GM23338 (cell line): ENCODE results near the gene DIP2C. TPM values are rescaled to one million over a fixed set of nuclear protein-coding genes. Genes with fewer than 3 reads are reported as not detected.

Source experiments
- ATAC-seq: fragments of 200-7000 bp; cut with Tn5 transposase; 3 replicates; pipeline ENCODE4 v1.9.1; 2020
- DNase-seq: peaks from one replicate; pipeline ENCODE4 v3.0.0-alpha.2; 2015; ENCODE audit warnings: low spot score
- H2AFZ ChIP-seq: fragments of 200-600 bp; sonication (generic); 2 replicates; pipeline ENCODE4 v1.8.0; 2016; ENCODE audit warnings: antibody characterized with exemption, mild to moderate bottlenecking, moderate library complexity
- H3F3A ChIP-seq: fragments of 200-600 bp; sonication (generic); replicated peaks from 2 replicates; pipeline ENCODE4 v1.8.0; 2017; ENCODE audit warnings: antibody characterized with exemption, mixed run types, low read depth
- H3K27ac ChIP-seq: fragments of 200-600 bp; sonication (generic); 2 replicates; pipeline ENCODE4 v1.6.1; 2016; ENCODE audit warnings: low read depth
- H3K27me3 ChIP-seq: fragments of 200-600 bp; sonication (generic); 2 replicates; pipeline ENCODE4 v1.8.0; 2016; ENCODE audit warnings: mild to moderate bottlenecking, mixed run types, moderate library complexity; ENCODE audit not compliant: insufficient read depth
- H3K36me3 ChIP-seq: fragments of 200-600 bp; sonication (generic); 2 replicates; pipeline ENCODE4 v1.8.0; 2016; ENCODE audit warnings: mild to moderate bottlenecking; ENCODE audit not compliant: insufficient read depth
- H3K4me1 ChIP-seq: fragments of 200-600 bp; sonication (generic); 2 replicates; pipeline ENCODE4 v1.8.0; 2016; ENCODE audit warnings: mild to moderate bottlenecking, moderate library complexity; ENCODE audit not compliant: insufficient read depth
- H3K4me2 ChIP-seq: fragments of 200-600 bp; sonication (generic); 2 replicates; pipeline ENCODE4 v1.7.1; 2017; ENCODE audit warnings: mixed run types
- H3K4me3 ChIP-seq: fragments of 200-600 bp; sonication (generic); 2 replicates; pipeline ENCODE4 v1.6.1; 2016; ENCODE audit warnings: mixed run types
- H3K79me2 ChIP-seq: fragments of 200-600 bp; sonication (generic); replicated peaks from 2 replicates; pipeline ENCODE4 v1.8.0; 2017; ENCODE audit warnings: mild to moderate bottlenecking; ENCODE audit not compliant: insufficient read depth
- H3K9me2 ChIP-seq: fragments of 200-600 bp; sonication (generic); 2 replicates; pipeline ENCODE4 v1.8.0; 2017; ENCODE audit not compliant: insufficient read depth
- H4K20me1 ChIP-seq: fragments of 200-600 bp; sonication (generic); replicated peaks from 2 replicates; pipeline ENCODE4 v1.8.0; 2017; ENCODE audit warnings: mild to moderate bottlenecking; ENCODE audit not compliant: insufficient read depth
- H3K27ac Mint-ChIP-seq: 2 replicates; pipeline ENCODE4 v1.8.0; 2020; ENCODE audit warnings: inconsistent platforms, mild to moderate bottlenecking, moderate library complexity, mixed read lengths
- H3K27me3 Mint-ChIP-seq: 3 replicates; pipeline ENCODE4 v1.8.0; 2022; ENCODE audit warnings: low read depth, mild to moderate bottlenecking, moderate library complexity, mixed read lengths, inconsistent platforms; ENCODE audit not compliant: insufficient read depth, poor library complexity
- H3K36me3 Mint-ChIP-seq: 3 replicates; pipeline ENCODE4 v1.8.0; 2021; ENCODE audit warnings: low read depth, mild to moderate bottlenecking, inconsistent platforms, moderate library complexity, mixed read lengths
- H3K4me1 Mint-ChIP-seq: 3 replicates; pipeline ENCODE4 v1.8.0; 2020; ENCODE audit warnings: mild to moderate bottlenecking, inconsistent platforms, mixed read lengths
- H3K4me3 Mint-ChIP-seq: 3 replicates; pipeline ENCODE4 v1.8.0; 2021; ENCODE audit warnings: moderate library complexity, mild to moderate bottlenecking, inconsistent platforms, mixed read lengths
- H3K9me3 Mint-ChIP-seq: 3 replicates; pipeline ENCODE4 v1.8.0; 2020; ENCODE audit warnings: moderate library complexity, mild to moderate bottlenecking, inconsistent platforms, mixed read lengths
- CREB1 ChIP-seq: fragments of 250-450 bp; sonication (Bioruptor Pico); IDR thresholded peaks from 2 replicates; pipeline ENCODE4 v1.5.0; 2020; ENCODE audit warnings: low read depth, mild to moderate bottlenecking, moderate library complexity
- CTCF ChIP-seq, 2 experiments: fragments of 200-600 bp in 1 of 2; sonication (generic) in 1 of 2; conservative IDR thresholded peaks; 2 replicates each; pipeline versions ENCODE4 v1.5.1 to v1.6.1; 2016 to 2017; ENCODE audit warnings: antibody characterized with exemption in 2 of 2, low read depth in 2 of 2, mild to moderate bottlenecking in 2 of 2, moderate library complexity in 1 of 2
- EZH2 ChIP-seq: fragments of 200-600 bp; sonication (generic); IDR thresholded peaks from one replicate; pipeline ENCODE4 v1.8.0; 2017; ENCODE audit warnings: antibody characterized with exemption, mild to moderate bottlenecking, low read depth; ENCODE audit not compliant: unreplicated experiment
- EZH2phosphoT487 ChIP-seq: fragments of 200-600 bp; sonication (generic); IDR thresholded peaks from one replicate; pipeline ENCODE4 v1.8.1; 2018; ENCODE audit warnings: antibody characterized with exemption; ENCODE audit not compliant: unreplicated experiment
- JUNB ChIP-seq: IDR thresholded peaks from one replicate; pipeline ENCODE4 v1.6.1; 2016; ENCODE audit warnings: antibody characterized with exemption; ENCODE audit not compliant: unreplicated experiment
- NANOG ChIP-seq: IDR thresholded peaks from 2 replicates; pipeline ENCODE4 v1.6.1; 2016; ENCODE audit warnings: antibody characterized with exemption, borderline replicate concordance
- POLR2AphosphoS5 ChIP-seq: IDR thresholded peaks from 2 replicates; pipeline ENCODE4 v1.6.1; 2016; ENCODE audit warnings: antibody characterized with exemption, low read depth
- REST ChIP-seq: IDR thresholded peaks from one replicate; pipeline ENCODE4 v1.6.1; 2018; ENCODE audit warnings: antibody characterized with exemption; ENCODE audit not compliant: unreplicated experiment
- STAT1 ChIP-seq: IDR thresholded peaks from one replicate; pipeline ENCODE4 v1.6.1; 2016; ENCODE audit warnings: antibody characterized with exemption; ENCODE audit not compliant: unreplicated experiment
- ZNF114 ChIP-seq: fragments of 250-450 bp; sonication (Bioruptor Pico); IDR thresholded peaks from 2 replicates; pipeline ENCODE4 v1.5.0; 2020; ENCODE audit warnings: mild to moderate bottlenecking, moderate library complexity
- ZNF331 ChIP-seq: fragments of 250-450 bp; sonication (Bioruptor Pico); IDR thresholded peaks from 2 replicates; pipeline ENCODE4 v1.5.0; 2020; ENCODE audit warnings: low read depth, mild to moderate bottlenecking, moderate library complexity
- polyA plus RNA-seq: library from polyadenylated mRNA; unstranded; fragments of >200 nt; fragmentation: Nextera tagmentation; extraction: Ambion mirVana; gene quantifications from 2 replicates; pipeline ENCODE4 v1.2.1, GENCODE V29; 2016
- total RNA-seq: library from RNA; depleted of rRNA; stranded (reverse); fragments of >200 nt; shearing (Covaris generic); gene quantifications from 2 replicates; pipeline ENCODE4 v1.2.3, GENCODE V29; 2014
- TF ChIP-seq, protein P1 (sequence below): IDR thresholded peaks from 2 replicates; pipeline ENCODE4 v1.6.1; 2016; ENCODE audit warnings: antibody characterized with exemption
- TF ChIP-seq, protein P2 (sequence below): fragments of 250-450 bp; sonication (Bioruptor Pico); IDR thresholded peaks from 2 replicates; pipeline ENCODE4 v1.5.0; 2020; ENCODE audit warnings: mild to moderate bottlenecking, moderate library complexity

DIP2C gene
- total and polyA plus RNA-seq, 2 experiments from 2014 or later, result 5.1 to 7.7 TPM

DNA sequence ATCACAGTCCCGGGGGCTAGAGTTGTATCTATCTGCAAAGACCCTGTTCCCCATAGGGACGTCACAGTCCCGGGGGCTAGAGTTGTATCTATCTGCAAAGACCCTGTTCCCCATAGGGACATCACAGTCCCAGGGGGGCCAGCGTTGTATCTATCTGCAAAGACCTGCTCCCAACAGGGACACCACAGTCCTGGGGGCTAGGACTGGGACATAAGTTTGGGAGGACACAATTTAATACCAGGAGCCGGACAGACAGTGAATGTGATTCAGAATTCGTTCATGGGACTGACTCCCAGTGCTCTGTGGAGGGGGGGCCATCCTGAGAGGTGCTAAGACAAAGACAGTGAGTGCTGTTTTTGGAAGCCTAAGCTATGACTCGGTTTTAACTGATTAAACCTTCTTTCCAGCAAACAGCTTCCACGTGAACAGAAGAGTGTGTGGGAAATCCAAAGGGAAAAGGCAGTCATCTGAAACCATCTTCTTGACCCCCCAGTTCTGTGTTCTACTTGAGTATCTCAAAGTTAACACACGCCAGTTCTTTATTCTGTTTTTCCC is 153.0 kb downstream of the DIP2C start:
- Histone ChIP-seq H3K4me3 (no peak overlapping the region), H3K9me2 (no peaks in the 10 kb centered on the region), H3K79me2 (0 out of 2 replicates have a peak, but pooled peaks cover 3% of the 10 kb centered on the region), H3K27ac (no peak overlapping the region), H3F3A (no peaks in the 10 kb centered on the region), H3K4me2 (no peak overlapping the region), H2AFZ (no peak overlapping the region), H3K4me1 (no peaks in the 10 kb centered on the region), H3K27me3 (no peaks in the 10 kb centered on the region), H3K36me3 (no peaks in the 10 kb centered on the region), H4K20me1 (no peaks in the 10 kb centered on the region; the same call in 1 of the 2 replicates)
- no peak for ATAC-seq
- Mint-ChIP-seq H3K36me3 (no peaks in the 10 kb centered on the region), H3K27me3 (peaks cover 9% of the 10 kb centered on the region), H3K4me1 (peaks cover 11% of the 10 kb centered on the region), H3K9me3 (no peaks in the 10 kb centered on the region), H3K27ac (no peak overlapping the region), H3K4me3 (no peak overlapping the region)
- TF ChIP-seq, protein P1, sequence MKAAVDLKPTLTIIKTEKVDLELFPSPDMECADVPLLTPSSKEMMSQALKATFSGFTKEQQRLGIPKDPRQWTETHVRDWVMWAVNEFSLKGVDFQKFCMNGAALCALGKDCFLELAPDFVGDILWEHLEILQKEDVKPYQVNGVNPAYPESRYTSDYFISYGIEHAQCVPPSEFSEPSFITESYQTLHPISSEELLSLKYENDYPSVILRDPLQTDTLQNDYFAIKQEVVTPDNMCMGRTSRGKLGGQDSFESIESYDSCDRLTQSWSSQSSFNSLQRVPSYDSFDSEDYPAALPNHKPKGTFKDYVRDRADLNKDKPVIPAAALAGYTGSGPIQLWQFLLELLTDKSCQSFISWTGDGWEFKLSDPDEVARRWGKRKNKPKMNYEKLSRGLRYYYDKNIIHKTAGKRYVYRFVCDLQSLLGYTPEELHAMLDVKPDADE, result no peak
- no peak for TF ChIP-seq CTCF (conservative IDR thresholded peaks at IDR 0.05; ENCODE audit: low read depth in 2 of 2)
- TF ChIP-seq JUNB, result no peak
- no peak for TF ChIP-seq ZNF331 (CRISPR knock-in tag)
- no peak for TF ChIP-seq STAT1
- no peak for TF ChIP-seq POLR2AphosphoS5
- no peak for TF ChIP-seq EZH2
- TF ChIP-seq ZNF114 (CRISPR knock-in tag), result no peak
- TF ChIP-seq EZH2phosphoT487, result no peak
- TF ChIP-seq, protein P2, sequence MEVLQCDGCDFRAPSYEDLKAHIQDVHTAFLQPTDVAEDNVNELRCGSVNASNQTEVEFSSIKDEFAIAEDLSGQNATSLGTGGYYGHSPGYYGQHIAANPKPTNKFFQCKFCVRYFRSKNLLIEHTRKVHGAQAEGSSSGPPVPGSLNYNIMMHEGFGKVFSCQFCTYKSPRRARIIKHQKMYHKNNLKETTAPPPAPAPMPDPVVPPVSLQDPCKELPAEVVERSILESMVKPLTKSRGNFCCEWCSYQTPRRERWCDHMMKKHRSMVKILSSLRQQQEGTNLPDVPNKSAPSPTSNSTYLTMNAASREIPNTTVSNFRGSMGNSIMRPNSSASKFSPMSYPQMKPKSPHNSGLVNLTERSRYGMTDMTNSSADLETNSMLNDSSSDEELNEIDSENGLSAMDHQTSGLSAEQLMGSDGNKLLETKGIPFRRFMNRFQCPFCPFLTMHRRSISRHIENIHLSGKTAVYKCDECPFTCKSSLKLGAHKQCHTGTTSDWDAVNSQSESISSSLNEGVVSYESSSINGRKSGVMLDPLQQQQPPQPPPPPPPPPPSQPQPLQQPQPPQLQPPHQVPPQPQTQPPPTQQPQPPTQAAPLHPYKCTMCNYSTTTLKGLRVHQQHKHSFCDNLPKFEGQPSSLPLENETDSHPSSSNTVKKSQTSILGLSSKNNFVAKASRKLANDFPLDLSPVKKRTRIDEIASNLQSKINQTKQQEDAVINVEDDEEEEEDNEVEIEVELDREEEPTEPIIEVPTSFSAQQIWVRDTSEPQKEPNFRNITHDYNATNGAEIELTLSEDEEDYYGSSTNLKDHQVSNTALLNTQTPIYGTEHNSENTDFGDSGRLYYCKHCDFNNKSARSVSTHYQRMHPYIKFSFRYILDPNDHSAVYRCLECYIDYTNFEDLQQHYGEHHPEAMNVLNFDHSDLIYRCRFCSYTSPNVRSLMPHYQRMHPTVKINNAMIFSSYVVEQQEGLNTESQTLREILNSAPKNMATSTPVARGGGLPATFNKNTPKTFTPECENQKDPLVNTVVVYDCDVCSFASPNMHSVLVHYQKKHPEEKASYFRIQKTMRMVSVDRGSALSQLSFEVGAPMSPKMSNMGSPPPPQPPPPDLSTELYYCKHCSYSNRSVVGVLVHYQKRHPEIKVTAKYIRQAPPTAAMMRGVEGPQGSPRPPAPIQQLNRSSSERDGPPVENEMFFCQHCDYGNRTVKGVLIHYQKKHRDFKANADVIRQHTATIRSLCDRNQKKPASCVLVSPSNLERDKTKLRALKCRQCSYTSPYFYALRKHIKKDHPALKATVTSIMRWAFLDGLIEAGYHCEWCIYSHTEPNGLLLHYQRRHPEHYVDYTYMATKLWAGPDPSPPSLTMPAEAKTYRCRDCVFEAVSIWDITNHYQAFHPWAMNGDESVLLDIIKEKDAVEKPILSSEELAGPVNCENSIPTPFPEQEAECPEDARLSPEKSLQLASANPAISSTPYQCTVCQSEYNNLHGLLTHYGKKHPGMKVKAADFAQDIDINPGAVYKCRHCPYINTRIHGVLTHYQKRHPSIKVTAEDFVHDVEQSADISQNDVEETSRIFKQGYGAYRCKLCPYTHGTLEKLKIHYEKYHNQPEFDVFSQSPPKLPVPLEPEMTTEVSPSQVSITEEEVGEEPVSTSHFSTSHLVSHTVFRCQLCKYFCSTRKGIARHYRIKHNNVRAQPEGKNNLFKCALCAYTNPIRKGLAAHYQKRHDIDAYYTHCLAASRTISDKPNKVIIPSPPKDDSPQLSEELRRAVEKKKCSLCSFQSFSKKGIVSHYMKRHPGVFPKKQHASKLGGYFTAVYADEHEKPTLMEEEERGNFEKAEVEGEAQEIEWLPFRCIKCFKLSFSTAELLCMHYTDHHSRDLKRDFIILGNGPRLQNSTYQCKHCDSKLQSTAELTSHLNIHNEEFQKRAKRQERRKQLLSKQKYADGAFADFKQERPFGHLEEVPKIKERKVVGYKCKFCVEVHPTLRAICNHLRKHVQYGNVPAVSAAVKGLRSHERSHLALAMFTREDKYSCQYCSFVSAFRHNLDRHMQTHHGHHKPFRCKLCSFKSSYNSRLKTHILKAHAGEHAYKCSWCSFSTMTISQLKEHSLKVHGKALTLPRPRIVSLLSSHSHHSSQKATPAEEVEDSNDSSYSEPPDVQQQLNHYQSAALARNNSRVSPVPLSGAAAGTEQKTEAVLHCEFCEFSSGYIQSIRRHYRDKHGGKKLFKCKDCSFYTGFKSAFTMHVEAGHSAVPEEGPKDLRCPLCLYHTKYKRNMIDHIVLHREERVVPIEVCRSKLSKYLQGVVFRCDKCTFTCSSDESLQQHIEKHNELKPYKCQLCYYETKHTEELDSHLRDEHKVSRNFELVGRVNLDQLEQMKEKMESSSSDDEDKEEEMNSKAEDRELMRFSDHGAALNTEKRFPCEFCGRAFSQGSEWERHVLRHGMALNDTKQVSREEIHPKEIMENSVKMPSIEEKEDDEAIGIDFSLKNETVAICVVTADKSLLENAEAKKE (CRISPR knock-in tag), result no peak
- TF ChIP-seq NANOG, result no peak
- no peak for TF ChIP-seq CREB1 (CRISPR knock-in tag)
- TF ChIP-seq REST, result no peak
- DNase-seq, result no peak
